Neutrophil (primary cell): Measurements from ENCODE around the gene COL21A1.

Source experiments
- H3K27ac ChIP-seq: fragments of 200-600 bp; sonication (generic); 2 replicates; pipeline ENCODE4 v1.5.1; 2016; ENCODE audit warnings: mild to moderate bottlenecking, moderate library complexity
- H3K27me3 ChIP-seq: fragments of 200-600 bp; sonication (generic); 2 replicates; pipeline ENCODE4 v1.6.0; 2016; ENCODE audit warnings: mild to moderate bottlenecking
- H3K36me3 ChIP-seq: fragments of 200-600 bp; sonication (generic); 2 replicates; pipeline ENCODE4 v1.5.1; 2017
- H3K4me1 ChIP-seq, 2 experiments: fragments of 200-600 bp in 1 of 2; sonication (generic) in 1 of 2; 1 replicate in 1 of 2; 2 replicates in 1 of 2; pipeline versions ENCODE4 v1.5.1 to v1.6.1; 2013 to 2016; ENCODE audit warnings: low read depth in 1 of 2, low read length in 1 of 2, mild to moderate bottlenecking in 1 of 2, moderate library complexity in 1 of 2; ENCODE audit not compliant: control insufficient read depth in 1 of 2, insufficient read depth in 1 of 2
- H3K4me3 ChIP-seq, 2 experiments: fragments of 200-600 bp in 1 of 2; sonication (generic) in 1 of 2; 1 replicate in 1 of 2; 2 replicates in 1 of 2; pipeline ENCODE4 v1.5.1; 2013 to 2016; ENCODE audit warnings: low read depth in 1 of 2, low read length in 1 of 2, mild to moderate bottlenecking in 1 of 2, moderate library complexity in 1 of 2
- H3K9me3 ChIP-seq: fragments of 200-600 bp; sonication (generic); 2 replicates; pipeline ENCODE4 v1.5.1; 2016
- TF ChIP-seq, protein P1 (sequence below): fragments of 200-600 bp; sonication (generic); IDR thresholded peaks from 2 replicates; pipeline ENCODE4 v1.5.1; 2016; ENCODE audit warnings: antibody characterized with exemption

COL21A1 gene

DNA sequence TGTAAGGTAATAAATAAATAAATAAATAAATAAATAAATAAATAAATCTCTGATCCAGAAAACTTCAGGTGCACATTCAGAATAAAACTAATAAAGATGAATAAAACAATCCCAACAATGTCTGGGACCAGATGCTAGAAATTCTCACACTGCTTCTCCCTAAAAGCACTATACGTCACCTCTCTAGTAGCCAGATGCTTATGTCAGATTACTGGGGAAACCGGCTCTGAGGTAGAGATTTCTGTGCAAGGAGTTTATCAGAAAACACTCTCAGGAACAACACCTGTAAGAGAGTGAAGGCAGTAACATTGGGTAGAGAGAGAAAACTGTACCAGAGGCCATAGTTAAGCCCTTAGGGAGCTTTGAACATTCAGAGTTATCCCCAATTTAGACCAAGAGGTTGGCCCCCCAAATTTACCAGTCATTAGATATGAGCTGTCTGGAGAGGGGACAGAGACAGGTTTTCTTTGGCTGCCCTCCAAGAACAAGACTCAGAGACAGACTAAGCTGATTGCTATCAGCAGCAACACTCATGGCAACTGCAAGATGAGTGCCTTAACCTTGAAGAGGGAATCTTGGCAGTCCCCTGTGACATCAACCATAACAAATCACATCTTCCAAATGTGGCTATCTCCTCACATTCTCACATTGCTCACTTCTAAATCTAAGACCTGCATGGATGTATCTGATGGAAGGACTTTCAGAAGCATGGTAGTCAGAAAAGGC is 220.8 kb downstream of the COL21A1 start:
- Histone ChIP-seq H3K9me3 (no peaks in the 10 kb centered on the region), H3K4me1 (no peaks in the 10 kb centered on the region), H3K36me3 (no peaks in the 10 kb centered on the region), H3K27me3 (no peaks in the 10 kb centered on the region), H3K4me3 (no peak overlapping the region), H3K27ac (no peak overlapping the region)
- TF ChIP-seq, protein P1, sequence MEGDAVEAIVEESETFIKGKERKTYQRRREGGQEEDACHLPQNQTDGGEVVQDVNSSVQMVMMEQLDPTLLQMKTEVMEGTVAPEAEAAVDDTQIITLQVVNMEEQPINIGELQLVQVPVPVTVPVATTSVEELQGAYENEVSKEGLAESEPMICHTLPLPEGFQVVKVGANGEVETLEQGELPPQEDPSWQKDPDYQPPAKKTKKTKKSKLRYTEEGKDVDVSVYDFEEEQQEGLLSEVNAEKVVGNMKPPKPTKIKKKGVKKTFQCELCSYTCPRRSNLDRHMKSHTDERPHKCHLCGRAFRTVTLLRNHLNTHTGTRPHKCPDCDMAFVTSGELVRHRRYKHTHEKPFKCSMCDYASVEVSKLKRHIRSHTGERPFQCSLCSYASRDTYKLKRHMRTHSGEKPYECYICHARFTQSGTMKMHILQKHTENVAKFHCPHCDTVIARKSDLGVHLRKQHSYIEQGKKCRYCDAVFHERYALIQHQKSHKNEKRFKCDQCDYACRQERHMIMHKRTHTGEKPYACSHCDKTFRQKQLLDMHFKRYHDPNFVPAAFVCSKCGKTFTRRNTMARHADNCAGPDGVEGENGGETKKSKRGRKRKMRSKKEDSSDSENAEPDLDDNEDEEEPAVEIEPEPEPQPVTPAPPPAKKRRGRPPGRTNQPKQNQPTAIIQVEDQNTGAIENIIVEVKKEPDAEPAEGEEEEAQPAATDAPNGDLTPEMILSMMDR, result no peak

DNA sequence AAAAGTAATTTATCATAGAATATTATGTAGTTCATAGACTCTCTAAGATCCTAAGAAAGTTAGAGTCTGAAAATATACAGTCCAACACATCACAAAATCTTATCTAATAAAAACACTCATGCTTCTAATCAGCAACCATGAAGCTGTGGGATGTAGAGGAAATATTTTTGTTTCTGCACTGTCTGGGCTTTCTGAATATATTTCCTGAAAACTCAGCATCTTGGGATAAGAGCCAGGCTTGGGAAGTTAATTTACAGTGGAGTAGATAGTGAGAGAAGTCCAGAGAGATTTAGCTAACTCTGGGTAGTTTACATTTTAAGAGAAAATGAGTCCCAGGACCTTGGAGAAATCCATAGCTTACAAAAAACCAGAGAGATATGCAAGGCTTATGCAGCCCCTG is 221.6 kb downstream of the COL21A1 start:
- Histone ChIP-seq H3K27me3 (no peaks in the 10 kb centered on the region), H3K27ac (no peak overlapping the region), H3K36me3 (no peaks in the 10 kb centered on the region), H3K4me3 (no peak overlapping the region), H3K4me1 (no peaks in the 10 kb centered on the region), H3K9me3 (no peaks in the 10 kb centered on the region)
- TF ChIP-seq, protein P1, result no peak

DNA sequence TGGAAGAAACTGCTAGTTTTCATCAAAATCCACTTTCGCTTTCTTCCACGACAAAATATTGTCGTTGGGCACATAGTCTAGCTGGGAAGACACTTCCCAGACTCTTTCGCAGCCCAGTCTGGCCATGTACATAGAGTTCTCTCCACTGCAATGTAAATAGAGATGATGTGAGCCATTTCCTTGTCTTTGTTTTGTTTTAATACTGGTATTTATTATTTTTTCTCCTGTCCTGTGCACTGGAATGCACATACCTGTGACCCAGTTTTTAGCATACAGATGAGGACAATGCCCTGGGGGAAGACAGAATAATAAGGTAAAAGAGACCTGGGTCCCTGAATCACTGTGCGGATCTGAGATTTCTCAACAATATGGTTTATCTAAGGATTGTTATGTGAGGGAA is 222.4 kb downstream of the COL21A1 start:
- no peak overlapping the region for H3K27ac ChIP-seq
- no peaks in the 10 kb centered on the region for H3K9me3 ChIP-seq
- no peak overlapping the region for H3K4me3 ChIP-seq
- no peaks in the 10 kb centered on the region for H3K36me3 ChIP-seq
- no peaks in the 10 kb centered on the region for H3K4me1 ChIP-seq
- TF ChIP-seq, protein P1, result no peak
- H3K27me3 ChIP-seq, result no peaks in the 10 kb centered on the region

DNA sequence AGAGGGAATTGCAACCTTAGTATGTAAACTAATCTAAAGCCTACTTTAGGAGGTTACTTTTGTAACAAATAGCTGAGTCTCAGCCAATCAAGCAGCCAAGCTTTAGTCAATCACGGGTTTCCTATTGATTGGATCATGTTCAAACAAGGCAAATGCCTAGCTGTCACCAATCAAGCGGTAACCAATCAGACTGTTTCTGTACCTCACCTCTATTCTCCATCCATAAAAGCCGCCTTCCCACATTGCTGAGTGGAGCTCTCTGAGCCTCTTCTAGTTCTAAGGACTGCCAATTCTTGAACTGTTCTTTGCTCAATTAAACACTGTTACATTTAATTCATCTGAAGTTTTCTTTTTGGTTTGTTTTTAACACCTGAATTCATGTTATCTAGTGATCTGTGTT is 223.6 kb downstream of the COL21A1 start:
- no peaks in the 10 kb centered on the region for H3K27me3 ChIP-seq
- no peak overlapping the region for H3K4me3 ChIP-seq
- no peak overlapping the region for H3K27ac ChIP-seq
- no peaks in the 10 kb centered on the region for H3K36me3 ChIP-seq
- TF ChIP-seq, protein P1, result no peak
- H3K9me3 ChIP-seq, result no peaks in the 10 kb centered on the region
- H3K4me1 ChIP-seq, result no peaks in the 10 kb centered on the region

DNA sequence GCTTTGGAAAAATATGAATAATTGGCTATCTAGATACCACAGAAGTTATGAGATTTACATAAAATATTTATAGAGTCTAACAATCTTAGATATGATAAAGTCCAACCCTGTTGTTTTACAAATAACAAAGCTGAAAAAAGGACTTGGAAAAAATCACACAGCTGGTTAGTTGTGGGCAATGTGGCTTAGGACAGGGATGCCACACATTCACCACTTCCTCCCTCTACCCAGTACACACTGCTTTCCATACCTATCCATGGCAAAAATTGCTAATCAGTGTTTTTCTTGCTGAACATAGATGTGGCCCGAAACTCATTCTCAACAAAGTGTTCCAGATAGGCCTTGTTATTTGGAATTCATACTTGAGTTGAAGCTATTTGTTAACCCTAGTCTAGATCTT is 224.7 kb downstream of the COL21A1 start:
- Histone ChIP-seq H3K36me3 (no peaks in the 10 kb centered on the region), H3K4me1 (no peaks in the 10 kb centered on the region), H3K9me3 (no peaks in the 10 kb centered on the region), H3K27me3 (no peaks in the 10 kb centered on the region), H3K4me3 (no peak overlapping the region), H3K27ac (no peak overlapping the region)
- TF ChIP-seq, protein P1, result no peak
